Glutamatergic neuron (in vitro differentiated cells): ENCODE measurements around the gene CES4A. TPM values are rescaled to one million over a fixed set of nuclear protein-coding genes. Genes with fewer than 3 reads are reported as not detected.

Experiments used
- DNase-seq: peaks from one replicate; pipeline ENCODE4 v3.0.0; 2022
- H3K27ac Mint-ChIP-seq: one replicate; pipeline ENCODE4 v1.8.0; 2020; ENCODE audit warnings: mild to moderate bottlenecking, mixed read lengths, inconsistent platforms; ENCODE audit not compliant: unreplicated experiment
- H3K27me3 Mint-ChIP-seq: one replicate; pipeline ENCODE4 v1.8.0; 2020; ENCODE audit warnings: mild to moderate bottlenecking, moderate library complexity, mixed read lengths, inconsistent platforms; ENCODE audit not compliant: unreplicated experiment
- H3K36me3 Mint-ChIP-seq: one replicate; pipeline ENCODE4 v1.8.0; 2020; ENCODE audit warnings: mild to moderate bottlenecking, mixed read lengths, inconsistent platforms; ENCODE audit not compliant: unreplicated experiment
- H3K4me1 Mint-ChIP-seq: one replicate; pipeline ENCODE4 v1.8.0; 2020; ENCODE audit warnings: mild to moderate bottlenecking, low read depth, mixed read lengths, inconsistent platforms; ENCODE audit not compliant: unreplicated experiment
- H3K4me3 Mint-ChIP-seq: one replicate; pipeline ENCODE4 v1.8.0; 2020; ENCODE audit warnings: mild to moderate bottlenecking, mixed read lengths, inconsistent platforms; ENCODE audit not compliant: unreplicated experiment
- H3K9me3 Mint-ChIP-seq: one replicate; pipeline ENCODE4 v1.8.0; 2020; ENCODE audit warnings: mild to moderate bottlenecking, moderate library complexity, mixed read lengths, inconsistent platforms; ENCODE audit not compliant: unreplicated experiment
- total RNA-seq: library from RNA; stranded (reverse); fragmentation: NEBNext Ultra II Directional; extraction: Animal tissue kit (Norgen Biotek cat#: 25700); gene quantifications from one replicate; pipeline ENCODE4 v1.2.1, GENCODE V29; 2021; ENCODE audit not compliant: unreplicated experiment
- TF ChIP-seq, protein P1 (sequence below): fragments of 200-600 bp; sonication (generic); IDR thresholded peaks from one replicate; pipeline ENCODE4 v1.5.0; 2021; ENCODE audit not compliant: partially characterized antibody, unreplicated experiment

CES4A gene
- total RNA-seq, 1 donor from 2014 or later: 3.6 TPM

DNA sequence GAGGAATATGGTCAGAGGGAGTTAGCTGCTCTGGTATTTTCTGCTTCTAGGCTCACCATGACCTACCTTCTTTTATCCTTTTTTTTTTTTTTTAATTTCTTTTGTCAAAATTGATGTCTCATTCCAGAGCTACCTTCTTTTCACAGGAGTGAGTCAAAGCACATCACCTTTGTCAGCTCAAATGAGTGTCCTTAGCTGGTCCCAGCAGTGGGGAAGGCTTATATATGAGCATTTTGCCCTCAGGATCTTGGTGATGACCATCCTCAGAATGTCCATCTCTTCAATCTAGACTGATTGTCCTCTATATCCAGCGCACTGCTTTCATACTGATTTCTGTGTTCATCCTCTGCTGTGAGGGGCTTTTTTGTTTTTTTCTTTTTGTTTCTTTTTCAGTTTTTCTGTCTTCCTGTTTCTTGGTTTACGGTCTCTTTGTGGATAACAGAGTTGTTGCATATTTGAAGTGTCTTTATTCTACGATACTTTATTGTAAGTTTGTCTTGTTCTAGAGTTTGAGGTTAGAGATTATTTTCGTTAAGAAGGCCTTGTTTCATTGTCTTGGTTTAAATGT, 65.5 kb downstream of the CES4A start:
- DNase-seq: no peak
- H3K9me3 Mint-ChIP-seq: peaks cover 2% of the 10 kb centered on the region
- no peak overlapping the region for H3K4me3 Mint-ChIP-seq
- H3K4me1 Mint-ChIP-seq: peaks cover 16% of the 10 kb centered on the region
- no peaks in the 10 kb centered on the region for H3K27me3 Mint-ChIP-seq
- TF ChIP-seq, protein P1, sequence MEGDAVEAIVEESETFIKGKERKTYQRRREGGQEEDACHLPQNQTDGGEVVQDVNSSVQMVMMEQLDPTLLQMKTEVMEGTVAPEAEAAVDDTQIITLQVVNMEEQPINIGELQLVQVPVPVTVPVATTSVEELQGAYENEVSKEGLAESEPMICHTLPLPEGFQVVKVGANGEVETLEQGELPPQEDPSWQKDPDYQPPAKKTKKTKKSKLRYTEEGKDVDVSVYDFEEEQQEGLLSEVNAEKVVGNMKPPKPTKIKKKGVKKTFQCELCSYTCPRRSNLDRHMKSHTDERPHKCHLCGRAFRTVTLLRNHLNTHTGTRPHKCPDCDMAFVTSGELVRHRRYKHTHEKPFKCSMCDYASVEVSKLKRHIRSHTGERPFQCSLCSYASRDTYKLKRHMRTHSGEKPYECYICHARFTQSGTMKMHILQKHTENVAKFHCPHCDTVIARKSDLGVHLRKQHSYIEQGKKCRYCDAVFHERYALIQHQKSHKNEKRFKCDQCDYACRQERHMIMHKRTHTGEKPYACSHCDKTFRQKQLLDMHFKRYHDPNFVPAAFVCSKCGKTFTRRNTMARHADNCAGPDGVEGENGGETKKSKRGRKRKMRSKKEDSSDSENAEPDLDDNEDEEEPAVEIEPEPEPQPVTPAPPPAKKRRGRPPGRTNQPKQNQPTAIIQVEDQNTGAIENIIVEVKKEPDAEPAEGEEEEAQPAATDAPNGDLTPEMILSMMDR: no peak
- H3K27ac Mint-ChIP-seq: no peak overlapping the region
- no peaks in the 10 kb centered on the region for H3K36me3 Mint-ChIP-seq

DNA sequence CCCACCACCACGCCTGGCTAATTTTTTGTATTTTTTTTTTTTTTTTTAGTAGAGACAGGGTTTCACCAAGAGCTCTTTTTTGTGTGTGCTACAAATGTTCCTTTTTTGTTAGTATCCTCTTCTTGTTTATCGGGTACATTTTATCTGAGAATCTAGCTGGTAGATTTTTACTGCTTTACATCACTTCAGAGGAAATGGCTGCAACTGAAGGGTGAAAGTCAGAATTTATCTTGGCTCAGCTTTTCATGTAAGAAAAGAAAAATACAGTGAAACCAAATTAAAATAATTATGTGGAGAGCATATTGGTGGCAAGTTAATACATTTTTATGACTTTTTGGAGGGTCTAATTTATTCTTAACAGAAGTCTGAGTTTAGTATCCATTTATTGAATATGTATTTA, 66.5 kb downstream of the CES4A start:
- Mint-ChIP-seq H3K27ac (no peak overlapping the region), H3K4me3 (no peak overlapping the region), H3K9me3 (peaks cover 2% of the 10 kb centered on the region), H3K36me3 (no peaks in the 10 kb centered on the region), H3K4me1 (peaks cover 21% of the 10 kb centered on the region), H3K27me3 (no peaks in the 10 kb centered on the region)
- TF ChIP-seq, protein P1: no peak
- no peak for DNase-seq

DNA sequence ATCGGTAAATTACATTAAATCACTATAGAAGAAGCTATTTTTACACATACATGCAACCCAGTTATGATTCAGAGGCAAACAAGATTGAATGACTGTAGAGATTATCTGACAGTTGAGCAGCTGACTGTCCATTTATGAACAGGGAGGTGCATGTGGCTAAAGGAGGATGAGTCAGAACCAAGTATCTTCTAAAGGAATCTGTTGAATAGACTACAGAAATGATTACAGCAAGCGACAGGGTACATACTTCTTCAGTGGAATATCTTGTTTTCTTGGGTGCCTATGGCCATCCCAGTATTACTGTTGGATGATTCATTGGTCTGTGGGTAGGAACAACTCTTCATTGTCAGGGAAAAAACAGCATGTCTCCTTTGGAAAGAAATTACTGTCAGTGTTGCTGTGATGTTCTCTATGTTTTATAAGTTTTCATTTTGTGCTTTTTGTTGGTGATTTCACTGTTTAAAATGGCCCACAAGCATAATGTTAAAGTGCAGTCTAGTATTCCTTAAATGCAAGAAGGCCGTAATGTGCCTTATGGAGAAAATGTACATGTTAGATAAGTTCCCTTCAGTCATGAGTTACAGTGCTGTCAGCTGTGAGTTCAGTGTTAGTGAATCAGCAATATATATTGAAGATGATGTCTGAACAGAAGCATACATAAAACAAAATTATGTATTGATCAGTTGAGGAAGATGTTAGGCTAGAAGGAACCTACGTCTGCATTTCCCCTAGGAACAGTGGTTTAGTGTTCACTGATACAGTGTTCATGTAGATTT, 67.5 kb downstream of the CES4A start:
- Mint-ChIP-seq H3K9me3 (peaks cover 2% of the 10 kb centered on the region), H3K4me3 (peak overlapping the region; percentile 30), H3K27ac (peak overlapping the region; percentile 2), H3K27me3 (no peaks in the 10 kb centered on the region), H3K4me1 (peaks cover 23% of the 10 kb centered on the region), H3K36me3 (no peaks in the 10 kb centered on the region)
- no peak for DNase-seq
- TF ChIP-seq, protein P1: no peak

Other genes with a start within 250 kb of the CES4A start
- 269 TPM for gene DYNC1LI2, start 237.0 kb upstream of the CES4A start, total RNA-seq
- 0.39 TPM for gene TERB1, start 187.0 kb upstream of the CES4A start, total RNA-seq
- 125 TPM for gene NAE1, start 157.6 kb upstream of the CES4A start, total RNA-seq
- 0.64 TPM for gene CA7, start 144.2 kb upstream of the CES4A start, total RNA-seq
- gene PDP2, start 108.1 kb upstream of the CES4A start, total RNA-seq: 18.3 TPM
- not detected for gene CDH16, start 69.7 kb upstream of the CES4A start, total RNA-seq
- gene RRAD, start 63.1 kb upstream of the CES4A start, total RNA-seq: 1.1 TPM
- gene CIAO2B, start 54.2 kb upstream of the CES4A start, total RNA-seq: 89.4 TPM
- gene CES2, start 53.1 kb upstream of the CES4A start, total RNA-seq: 38.6 TPM
- gene CES3, start 27.3 kb upstream of the CES4A start, total RNA-seq: 4.1 TPM
- gene CBFB, start 40.6 kb downstream of the CES4A start, total RNA-seq: 168 TPM
- gene PHAF1, start 121.4 kb downstream of the CES4A start, total RNA-seq: 27.1 TPM
- 1.0 TPM for gene B3GNT9, start 162.4 kb downstream of the CES4A start, total RNA-seq
- 1.0 TPM for gene TRADD, start 171.3 kb downstream of the CES4A start, total RNA-seq
- gene FBXL8, start 171.4 kb downstream of the CES4A start, total RNA-seq: 3.1 TPM
- 7.2 TPM for gene HSF4, start 176.2 kb downstream of the CES4A start, total RNA-seq
- 8.8 TPM for gene NOL3, start 181.9 kb downstream of the CES4A start, total RNA-seq
- gene MATCAP1, start 195.4 kb downstream of the CES4A start, total RNA-seq: 197 TPM
- 3.6 TPM for gene EXOC3L1, start 201.5 kb downstream of the CES4A start, total RNA-seq
- gene E2F4, start 203.6 kb downstream of the CES4A start, total RNA-seq: 64.3 TPM
- gene ELMO3, start 210.5 kb downstream of the CES4A start, total RNA-seq: 2.1 TPM
- 42.6 TPM for gene TMEM208, start 238.5 kb downstream of the CES4A start, total RNA-seq